ENCODE measurements around the gene BUD23.

- TF ChIP-seq CTCF (IDR thresholded peaks at IDR 0.05; ENCODE audit: extremely low read depth in 1 of 2, insufficient read depth in 1 of 2, low read depth in 1 of 2, low read length in 2 of 2) (no peak), POLR2AphosphoS5 (IDR thresholded peaks at IDR 0.05; ENCODE audit: insufficient read depth, low read depth, low read length) (no peak), POLR2A (IDR thresholded peaks at IDR 0.05; ENCODE audit: low read depth, low read length) (no peak)
Measured at GRCh38 chr7:73703225-73703624, 19.8 kb downstream of the BUD23 start.

Measured in endothelial cell of umbilical vein (primary cell).